GM23248 (cell line): ENCODE data around the gene C12orf75.

Experiments used
- EZH2 ChIP-seq: fragments of 200-600 bp; sonication (generic); IDR thresholded peaks from 2 replicates; pipeline ENCODE4 v1.6.1; 2018; ENCODE audit warnings: antibody characterized with exemption, mild to moderate bottlenecking; ENCODE audit not compliant: insufficient read depth, poor library complexity, severe bottlenecking
- EZH2phosphoT487 ChIP-seq: fragments of 200-600 bp; sonication (generic); IDR thresholded peaks from 2 replicates; pipeline ENCODE4 v1.6.1; 2018; ENCODE audit warnings: antibody characterized with exemption, moderate library complexity, mild to moderate bottlenecking, low read depth; ENCODE audit not compliant: insufficient read depth

GRCh38 chr12:105322070-105322469 is 8.4 kb upstream of the C12orf75 start:
- TF ChIP-seq EZH2 = no peak
- no peak for TF ChIP-seq EZH2phosphoT487
